ENCODE results near the gene TMEM11. TPM values are rescaled to one million over a fixed set of nuclear protein-coding genes. Genes with fewer than 3 reads are reported as not detected.
"Not testable (repeated sequence)": the region's sequence is repeated elsewhere in the genome, so short reads cannot be mapped to it uniquely, and the experiment has no call there.

Gene TMEM11
- total and polyA plus RNA-seq, 10 donors, result 14.2 to 25.0 (median 20.3) TPM

- 73 to 83% (median 79%) methylated on average over 5 of the region's 5 CpGs for WGBS, 5 donors
These were observed 20.9 kb downstream of the TMEM11 start for GRCh38 chr17:21193031-21193430.

GRCh38 chr17:21192414-21192813 is 21.5 kb downstream of the TMEM11 start:
- peaks cover 0 to 13% (median 5%) of the 10 kb centered on the region in 6 donors for H3K4me1 ChIP-seq
- H3K27ac ChIP-seq, result peak overlapping the region in 2 of 8 donors; percentile 50 to 71
- H3K27me3 ChIP-seq (replicated peaks in 1 of 7); H3K4me3 ChIP-seq; intact Hi-C loops (cut with DNase I; ENCODE audit: low total_unique reads); H3K9me3 ChIP-seq; DNase-seq: not testable (repeated sequence)
- WGBS, 5 donors, result 91 to 98% (median 95%) methylated on average over 7 of the region's 7 CpGs
- H3K36me3 ChIP-seq, result peaks cover 0 to 92% (median 20%) of the 10 kb centered on the region in 6 donors

More at GRCh38 chr17:21193031-21193430, 20.9 kb downstream of the TMEM11 start:
- Histone ChIP-seq H3K4me3 (no peak overlapping the region), H3K27me3 (replicated peaks in 1 of 7) (no peaks in the 10 kb centered on the region), H3K4me1 (peaks cover 0 to 13% (median 4%) of the 10 kb centered on the region in 6 donors), H3K36me3 (peaks cover 0 to 96% (median 26%) of the 10 kb centered on the region in 6 donors), H3K9me3 (no peaks in the 10 kb centered on the region), H3K27ac (no peak overlapping the region)
- no peak for TF ChIP-seq POLR2AphosphoS5 (IDR thresholded peaks at IDR 0.05)
- TF ChIP-seq CTCF (IDR thresholded peaks at IDR 0.05 in 8 of 11, conservative IDR thresholded peaks at IDR 0.05 in 3 of 11), result no peak
- TF ChIP-seq POLR2A (IDR thresholded peaks at IDR 0.05), result no peak
- intact Hi-C loops (cut with DNase I; ENCODE audit: low total_unique reads), result no loop called here
- DNase-seq, result no peak

- Histone ChIP-seq H3K27me3 (replicated peaks in 1 of 7) (no peaks in the 10 kb centered on the region), H3K4me1 (peaks cover 0 to 17% (median 8%) of the 10 kb centered on the region in 6 donors), H3K27ac (peak overlapping the region in 3 of 8 donors; percentile 22 to 71 (median 50)), H3K4me3 (no peak overlapping the region), H3K9me3 (no peaks in the 10 kb centered on the region), H3K36me3 (peaks cover 0 to 92% (median 13%) of the 10 kb centered on the region in 6 donors)
- 38 to 71% (median 59%) methylated on average over 2 of the region's 2 CpGs for WGBS, 5 donors
- DNase-seq, result no peak
- intact Hi-C loops (cut with DNase I; ENCODE audit: low total_unique reads), result no loop called here
- TF ChIP-seq POLR2A (IDR thresholded peaks at IDR 0.05), result no peak
- no peak for TF ChIP-seq POLR2AphosphoS5 (IDR thresholded peaks at IDR 0.05)
- TF ChIP-seq CTCF (IDR thresholded peaks at IDR 0.05 in 8 of 11, conservative IDR thresholded peaks at IDR 0.05 in 3 of 11), result no peak
These were observed 22.3 kb downstream of the TMEM11 start for GRCh38 chr17:21191698-21192097.

- Histone ChIP-seq H3K36me3 (peaks cover 0 to 92% (median 10%) of the 10 kb centered on the region in 6 donors), H3K27ac (no peak overlapping the region), H3K9me3 (no peaks in the 10 kb centered on the region), H3K4me1 (peaks cover 0 to 30% (median 12%) of the 10 kb centered on the region in 6 donors), H3K27me3 (replicated peaks in 1 of 7) (no peaks in the 10 kb centered on the region), H3K4me3 (no peak overlapping the region)
- no peak for DNase-seq
- TF ChIP-seq POLR2AphosphoS5 (IDR thresholded peaks at IDR 0.05), result no peak
- TF ChIP-seq CTCF (IDR thresholded peaks at IDR 0.05 in 8 of 11, conservative IDR thresholded peaks at IDR 0.05 in 3 of 11), result no peak
- no peak for TF ChIP-seq POLR2A (IDR thresholded peaks at IDR 0.05)
- intact Hi-C loops (cut with DNase I; ENCODE audit: low total_unique reads), result no loop called here
- 92 to 96% (median 93%) methylated on average over 6 of the region's 6 CpGs for WGBS, 5 donors
These were observed 23.9 kb downstream of the TMEM11 start for GRCh38 chr17:21190078-21190477.
